Loucy (cell line): ENCODE measurements around the gene SAPCD1.

Source experiments
- H2AFZ ChIP-seq: fragments of 200-600 bp; sonication (generic); 2 replicates; pipeline ENCODE4 v1.6.0; 2016; ENCODE audit warnings: antibody characterized with exemption, mild to moderate bottlenecking, low read length, moderate library complexity
- H3F3A ChIP-seq: fragments of 200-600 bp; 2 replicates; pipeline ENCODE4 v1.6.0; 2016; ENCODE audit warnings: antibody characterized with exemption, low read depth, mild to moderate bottlenecking
- H3K27me3 ChIP-seq: fragments of 200-600 bp; sonication (generic); 2 replicates; pipeline ENCODE4 v1.6.1; 2014; ENCODE audit warnings: low read length, mild to moderate bottlenecking; ENCODE audit not compliant: insufficient read depth, poor library complexity, severe bottlenecking
- H3K36me3 ChIP-seq: fragments of 200-600 bp; sonication (generic); 2 replicates; pipeline ENCODE4 v1.6.1; 2016; ENCODE audit warnings: low read length; ENCODE audit not compliant: insufficient read depth
- H3K4me1 ChIP-seq: fragments of 200-600 bp; sonication (generic); 2 replicates; pipeline ENCODE4 v1.5.1; 2014; ENCODE audit warnings: low read length, mild to moderate bottlenecking; ENCODE audit not compliant: insufficient read depth, poor library complexity, severe bottlenecking
- H3K4me2 ChIP-seq: fragments of 200-600 bp; sonication (generic); 2 replicates; pipeline ENCODE4 v1.6.0; 2014; ENCODE audit warnings: antibody characterized with exemption, low read length, low read depth, mild to moderate bottlenecking; ENCODE audit not compliant: poor library complexity, severe bottlenecking
- H3K4me3 ChIP-seq: fragments of 200-600 bp; sonication (generic); 2 replicates; pipeline ENCODE4 v1.5.1; 2014; ENCODE audit warnings: low read length, mild to moderate bottlenecking, mixed read lengths; ENCODE audit not compliant: poor library complexity, severe bottlenecking
- H3K79me2 ChIP-seq: fragments of 200-600 bp; sonication (generic); 2 replicates; pipeline ENCODE4 v1.6.1; 2014; ENCODE audit warnings: low read length; ENCODE audit not compliant: insufficient read depth
- H3K9ac ChIP-seq: fragments of 200-600 bp; sonication (generic); 2 replicates; pipeline ENCODE4 v1.6.0; 2014; ENCODE audit warnings: mild to moderate bottlenecking, low read depth, low read length, moderate library complexity; ENCODE audit not compliant: poor library complexity, severe bottlenecking
- H3K9me2 ChIP-seq: fragments of 200-600 bp; sonication (generic); replicated peaks from 2 replicates; pipeline ENCODE4 v1.6.1; 2016; ENCODE audit warnings: low read depth, low read length, mixed read lengths
- H3K9me3 ChIP-seq: fragments of 200-600 bp; sonication (generic); 2 replicates; pipeline ENCODE4 v1.6.1; 2014; ENCODE audit warnings: mild to moderate bottlenecking, antibody characterized with exemption, low read length, low read depth; ENCODE audit not compliant: insufficient read depth
- H4K20me1 ChIP-seq: fragments of 200-600 bp; sonication (generic); 2 replicates; pipeline ENCODE4 v1.6.0; 2014; ENCODE audit warnings: antibody characterized with exemption, low read length, mild to moderate bottlenecking; ENCODE audit not compliant: insufficient read depth, poor library complexity, severe bottlenecking
- EZH2phosphoT487 ChIP-seq: fragments of 200-600 bp; IDR thresholded peaks from 2 replicates; pipeline ENCODE4 v1.6.1; 2018; ENCODE audit warnings: antibody characterized with exemption, mild to moderate bottlenecking, moderate library complexity, borderline replicate concordance
- TF ChIP-seq, protein P1 (sequence below): fragments of 200-600 bp; sonication (generic); conservative IDR thresholded peaks from 2 replicates; pipeline ENCODE4 v1.5.1; 2014; ENCODE audit warnings: mild to moderate bottlenecking, antibody characterized with exemption, low read length

Gene SAPCD1

DNA sequence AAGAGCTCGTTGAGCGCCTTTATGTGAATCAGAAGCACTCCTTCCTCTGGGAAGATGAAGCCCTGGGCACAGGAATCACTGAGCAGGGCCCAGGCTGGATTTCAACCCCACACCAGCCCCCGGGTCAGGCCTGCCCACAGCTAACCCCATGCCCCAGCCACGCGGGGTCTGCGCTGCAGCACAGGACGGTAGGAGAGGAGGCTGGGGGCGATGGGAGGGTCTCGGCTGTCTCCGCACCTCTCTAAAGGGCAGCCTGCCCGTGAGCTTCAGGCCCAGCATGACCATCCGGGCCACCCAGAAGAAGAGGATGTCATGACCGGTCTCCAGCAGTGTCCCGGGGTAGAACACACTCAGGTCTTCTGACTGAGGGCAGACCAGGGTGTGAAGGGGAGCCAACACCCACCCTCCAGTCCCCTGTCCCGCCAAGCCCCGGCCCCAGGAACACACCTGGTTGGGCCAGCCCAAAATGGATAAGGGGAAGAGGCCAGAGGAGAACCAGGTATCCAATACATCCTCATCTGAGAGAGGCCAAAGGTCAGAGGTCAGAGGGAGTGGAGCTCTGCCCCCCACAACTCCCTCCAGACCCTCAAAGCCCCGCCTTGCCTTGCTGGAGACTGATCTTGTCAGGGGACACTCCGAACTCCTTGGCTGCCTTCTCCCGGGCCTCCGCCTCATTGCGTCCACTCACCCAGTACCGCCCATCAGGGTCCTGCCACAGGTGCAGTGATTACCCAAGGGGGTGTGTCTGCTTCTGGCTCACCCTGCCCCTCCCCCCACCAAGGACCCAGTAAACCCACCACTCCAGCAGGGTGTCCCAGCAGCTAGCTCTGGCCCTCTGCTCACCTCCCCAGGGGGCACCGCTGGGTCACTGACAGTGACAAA, 19.0 kb downstream of the SAPCD1 start:
- H3K36me3 ChIP-seq = peaks cover 55% of the 10 kb centered on the region; the same call in 1 of the 2 replicates
- no peak overlapping the region for H3K4me3 ChIP-seq

DNA sequence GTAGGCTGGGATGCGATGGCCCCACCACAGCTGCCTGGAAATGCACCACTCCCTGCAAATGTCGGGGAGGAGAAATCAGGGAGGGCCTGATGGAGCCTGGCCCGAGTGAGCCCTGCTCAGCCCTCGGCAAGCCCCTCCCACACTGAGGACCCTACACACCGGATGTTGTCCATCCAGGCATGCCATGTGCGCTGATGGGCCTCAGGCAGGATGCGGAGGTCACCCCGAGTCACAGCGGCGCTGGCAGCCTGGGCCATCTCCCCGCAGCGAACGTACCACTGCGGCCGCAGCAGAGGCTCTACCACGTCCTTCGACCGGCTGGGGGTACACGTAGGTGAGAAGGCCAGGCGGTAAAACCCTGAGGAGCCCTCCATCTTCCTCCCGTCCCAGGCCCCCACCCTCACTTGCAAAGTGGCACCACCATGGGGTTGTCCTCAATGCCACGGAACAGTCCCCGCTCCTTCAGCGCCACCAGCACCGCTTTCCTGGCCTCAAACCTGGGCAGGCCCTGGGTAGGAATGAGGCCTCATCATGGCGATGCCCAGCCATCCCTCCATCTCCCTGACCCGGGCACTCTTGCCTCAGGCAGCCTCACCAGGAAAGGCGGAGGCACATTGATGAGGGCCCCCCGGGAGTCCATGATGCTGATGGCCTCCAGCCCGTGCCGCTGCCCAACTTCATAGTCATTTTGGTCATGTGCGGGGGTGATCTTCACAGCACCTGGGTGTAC, 19.8 kb downstream of the SAPCD1 start:
- Histone ChIP-seq H3K36me3 (peaks cover 55% of the 10 kb centered on the region; the same call in 1 of the 2 replicates), H3K9me2 (no peaks in the 10 kb centered on the region), H3K9ac (no peak overlapping the region), H3K4me1 (peaks cover 2% of the 10 kb centered on the region), H3K79me2 (no peaks in the 10 kb centered on the region), H3F3A (no peaks in the 10 kb centered on the region), H2AFZ (no peak overlapping the region), H3K4me2 (no peak overlapping the region), H3K9me3 (no peaks in the 10 kb centered on the region), H3K27me3 (no peaks in the 10 kb centered on the region), H3K4me3 (no peak overlapping the region), H4K20me1 (no peaks in the 10 kb centered on the region)
- TF ChIP-seq, protein P1, sequence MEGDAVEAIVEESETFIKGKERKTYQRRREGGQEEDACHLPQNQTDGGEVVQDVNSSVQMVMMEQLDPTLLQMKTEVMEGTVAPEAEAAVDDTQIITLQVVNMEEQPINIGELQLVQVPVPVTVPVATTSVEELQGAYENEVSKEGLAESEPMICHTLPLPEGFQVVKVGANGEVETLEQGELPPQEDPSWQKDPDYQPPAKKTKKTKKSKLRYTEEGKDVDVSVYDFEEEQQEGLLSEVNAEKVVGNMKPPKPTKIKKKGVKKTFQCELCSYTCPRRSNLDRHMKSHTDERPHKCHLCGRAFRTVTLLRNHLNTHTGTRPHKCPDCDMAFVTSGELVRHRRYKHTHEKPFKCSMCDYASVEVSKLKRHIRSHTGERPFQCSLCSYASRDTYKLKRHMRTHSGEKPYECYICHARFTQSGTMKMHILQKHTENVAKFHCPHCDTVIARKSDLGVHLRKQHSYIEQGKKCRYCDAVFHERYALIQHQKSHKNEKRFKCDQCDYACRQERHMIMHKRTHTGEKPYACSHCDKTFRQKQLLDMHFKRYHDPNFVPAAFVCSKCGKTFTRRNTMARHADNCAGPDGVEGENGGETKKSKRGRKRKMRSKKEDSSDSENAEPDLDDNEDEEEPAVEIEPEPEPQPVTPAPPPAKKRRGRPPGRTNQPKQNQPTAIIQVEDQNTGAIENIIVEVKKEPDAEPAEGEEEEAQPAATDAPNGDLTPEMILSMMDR = no peak
- no peak for TF ChIP-seq EZH2phosphoT487

More for the DNA sequence above, 19.0 kb downstream of the SAPCD1 start:
- Histone ChIP-seq H3K79me2 (no peaks in the 10 kb centered on the region), H3F3A (no peaks in the 10 kb centered on the region), H3K9ac (no peak overlapping the region), H3K9me2 (no peaks in the 10 kb centered on the region), H3K27me3 (no peaks in the 10 kb centered on the region), H3K4me2 (no peak overlapping the region), H3K9me3 (no peaks in the 10 kb centered on the region), H3K4me1 (peaks cover 8% of the 10 kb centered on the region), H2AFZ (no peak overlapping the region), H4K20me1 (no peaks in the 10 kb centered on the region)
- no peak for TF ChIP-seq EZH2phosphoT487
- TF ChIP-seq, protein P1 = no peak

DNA sequence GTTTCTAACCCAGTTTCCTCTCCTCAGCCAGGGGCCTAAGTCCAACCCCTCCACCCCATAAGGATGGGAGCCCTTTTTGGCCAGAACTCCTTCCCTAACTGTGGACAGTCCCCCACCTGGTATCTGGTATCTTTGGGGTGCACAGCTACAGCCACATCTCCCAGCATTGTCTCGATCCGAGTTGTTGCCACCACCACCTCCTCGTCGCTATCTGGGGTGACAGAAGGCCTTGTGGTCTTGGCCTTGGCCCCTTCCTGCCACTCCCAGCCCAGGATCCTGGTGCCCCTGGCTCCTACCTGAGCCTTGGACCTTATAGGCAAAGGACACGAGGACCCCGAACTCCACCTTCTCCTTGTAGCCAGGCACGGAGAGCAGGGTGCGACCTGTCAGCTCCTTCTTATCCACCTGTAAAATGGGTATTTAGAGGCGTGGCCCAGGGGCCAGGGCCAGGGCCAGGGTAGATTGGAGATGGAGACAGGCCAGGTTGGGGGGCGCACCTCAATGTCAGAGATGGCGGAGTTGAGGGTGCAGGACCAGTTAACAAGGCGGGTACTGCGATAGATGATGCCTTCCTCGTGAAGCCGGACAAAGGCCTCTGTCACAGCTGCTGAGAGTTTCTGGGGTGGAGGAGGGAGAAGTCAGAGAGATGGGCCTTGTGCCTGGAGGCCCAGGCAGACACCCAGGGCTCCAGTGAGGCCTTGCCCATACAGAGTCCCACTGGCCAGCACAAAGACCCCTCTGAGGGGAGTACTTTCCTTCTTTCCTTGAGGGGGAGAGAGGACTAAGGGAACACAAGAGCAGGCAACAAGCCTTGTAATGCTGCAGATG, 21.9 kb downstream of the SAPCD1 start:
- Histone ChIP-seq H3K79me2 (no peaks in the 10 kb centered on the region; the same call in 1 of the 2 replicates), H3K9me3 (no peaks in the 10 kb centered on the region), H3K9ac (no peak overlapping the region), H3K4me1 (no peaks in the 10 kb centered on the region), H3K36me3 (peaks cover 54% of the 10 kb centered on the region; the same call in 1 of the 2 replicates), H3K9me2 (no peaks in the 10 kb centered on the region), H3F3A (no peaks in the 10 kb centered on the region), H3K4me2 (no peak overlapping the region), H3K4me3 (no peak overlapping the region), H2AFZ (no peak overlapping the region), H3K27me3 (no peaks in the 10 kb centered on the region), H4K20me1 (no peaks in the 10 kb centered on the region)
- TF ChIP-seq EZH2phosphoT487 = no peak
- TF ChIP-seq, protein P1 = no peak
